ENCODE results near the gene TNIK.

DNA sequence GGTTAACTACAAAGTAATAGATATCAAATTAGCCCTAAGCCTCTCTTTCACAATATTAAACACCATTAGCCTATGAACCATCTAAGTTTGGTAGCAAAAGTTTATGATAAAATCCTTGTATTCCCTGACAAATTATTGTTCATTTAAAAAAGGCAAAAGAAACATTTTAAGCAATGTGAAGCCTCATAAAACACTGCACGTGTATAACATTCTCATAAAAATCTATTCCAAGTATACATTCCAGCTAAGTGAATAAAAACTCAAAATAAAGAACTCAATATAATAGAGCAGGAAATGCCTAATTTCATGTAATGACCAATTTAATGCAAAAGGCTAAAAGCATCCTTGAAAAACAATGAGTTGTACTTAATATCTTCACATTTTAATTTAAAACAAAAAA is 27.7 kb downstream of the TNIK start:
- TF ChIP-seq, protein P1, sequence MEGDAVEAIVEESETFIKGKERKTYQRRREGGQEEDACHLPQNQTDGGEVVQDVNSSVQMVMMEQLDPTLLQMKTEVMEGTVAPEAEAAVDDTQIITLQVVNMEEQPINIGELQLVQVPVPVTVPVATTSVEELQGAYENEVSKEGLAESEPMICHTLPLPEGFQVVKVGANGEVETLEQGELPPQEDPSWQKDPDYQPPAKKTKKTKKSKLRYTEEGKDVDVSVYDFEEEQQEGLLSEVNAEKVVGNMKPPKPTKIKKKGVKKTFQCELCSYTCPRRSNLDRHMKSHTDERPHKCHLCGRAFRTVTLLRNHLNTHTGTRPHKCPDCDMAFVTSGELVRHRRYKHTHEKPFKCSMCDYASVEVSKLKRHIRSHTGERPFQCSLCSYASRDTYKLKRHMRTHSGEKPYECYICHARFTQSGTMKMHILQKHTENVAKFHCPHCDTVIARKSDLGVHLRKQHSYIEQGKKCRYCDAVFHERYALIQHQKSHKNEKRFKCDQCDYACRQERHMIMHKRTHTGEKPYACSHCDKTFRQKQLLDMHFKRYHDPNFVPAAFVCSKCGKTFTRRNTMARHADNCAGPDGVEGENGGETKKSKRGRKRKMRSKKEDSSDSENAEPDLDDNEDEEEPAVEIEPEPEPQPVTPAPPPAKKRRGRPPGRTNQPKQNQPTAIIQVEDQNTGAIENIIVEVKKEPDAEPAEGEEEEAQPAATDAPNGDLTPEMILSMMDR (conservative IDR thresholded peaks at IDR 0.05), result no peak
- no peak for TF ChIP-seq ZFX (IDR thresholded peaks at IDR 0.05)
